ENCODE measurements around the gene ARHGAP19.
A peak's percentile ranks its signal among the peaks of the same experiment; 100 is the strongest.

Gene ARHGAP19

DNA sequence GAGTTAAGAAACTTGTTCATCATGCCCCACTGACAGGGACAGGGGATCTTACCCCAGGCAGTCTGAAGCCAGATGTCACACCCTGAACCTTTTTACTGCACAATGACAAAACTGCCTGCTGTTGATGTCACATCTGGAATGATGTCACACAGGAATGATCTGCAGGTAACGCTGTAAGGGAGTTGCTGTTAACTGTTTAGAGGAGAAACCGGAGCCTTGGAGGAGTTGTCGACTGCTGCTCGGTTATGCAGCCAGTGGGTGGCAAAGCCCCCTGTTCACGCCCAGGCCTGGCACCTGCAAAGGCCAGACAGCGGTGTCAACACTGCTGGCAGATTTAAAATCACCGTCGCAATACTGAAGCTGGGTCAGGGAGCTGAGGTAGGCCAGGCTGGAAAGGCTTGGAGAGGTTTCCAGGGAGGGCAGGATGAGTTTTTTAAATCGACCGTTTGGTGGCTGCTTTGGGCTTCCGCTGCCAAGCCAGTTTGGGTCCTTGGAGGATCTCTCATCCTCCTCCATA, 96.7 kb downstream of the ARHGAP19 start:
- H3K27ac ChIP-seq (replicated peaks) = no peak overlapping the region
- TF ChIP-seq GABPA (IDR thresholded peaks at IDR 0.05; ENCODE audit: low read depth) (no peak), POLR2AphosphoS5 (IDR thresholded peaks at IDR 0.05; ENCODE audit: low read depth) (no peak), SPI1 (IDR thresholded peaks at IDR 0.05; ENCODE audit: borderline replicate concordance, low read depth) (no peak)
- TF ChIP-seq, protein P1, sequence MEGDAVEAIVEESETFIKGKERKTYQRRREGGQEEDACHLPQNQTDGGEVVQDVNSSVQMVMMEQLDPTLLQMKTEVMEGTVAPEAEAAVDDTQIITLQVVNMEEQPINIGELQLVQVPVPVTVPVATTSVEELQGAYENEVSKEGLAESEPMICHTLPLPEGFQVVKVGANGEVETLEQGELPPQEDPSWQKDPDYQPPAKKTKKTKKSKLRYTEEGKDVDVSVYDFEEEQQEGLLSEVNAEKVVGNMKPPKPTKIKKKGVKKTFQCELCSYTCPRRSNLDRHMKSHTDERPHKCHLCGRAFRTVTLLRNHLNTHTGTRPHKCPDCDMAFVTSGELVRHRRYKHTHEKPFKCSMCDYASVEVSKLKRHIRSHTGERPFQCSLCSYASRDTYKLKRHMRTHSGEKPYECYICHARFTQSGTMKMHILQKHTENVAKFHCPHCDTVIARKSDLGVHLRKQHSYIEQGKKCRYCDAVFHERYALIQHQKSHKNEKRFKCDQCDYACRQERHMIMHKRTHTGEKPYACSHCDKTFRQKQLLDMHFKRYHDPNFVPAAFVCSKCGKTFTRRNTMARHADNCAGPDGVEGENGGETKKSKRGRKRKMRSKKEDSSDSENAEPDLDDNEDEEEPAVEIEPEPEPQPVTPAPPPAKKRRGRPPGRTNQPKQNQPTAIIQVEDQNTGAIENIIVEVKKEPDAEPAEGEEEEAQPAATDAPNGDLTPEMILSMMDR (IDR thresholded peaks at IDR 0.05; ENCODE audit: insufficient read depth, low read length) = no peak
- TF ChIP-seq, protein P2, sequence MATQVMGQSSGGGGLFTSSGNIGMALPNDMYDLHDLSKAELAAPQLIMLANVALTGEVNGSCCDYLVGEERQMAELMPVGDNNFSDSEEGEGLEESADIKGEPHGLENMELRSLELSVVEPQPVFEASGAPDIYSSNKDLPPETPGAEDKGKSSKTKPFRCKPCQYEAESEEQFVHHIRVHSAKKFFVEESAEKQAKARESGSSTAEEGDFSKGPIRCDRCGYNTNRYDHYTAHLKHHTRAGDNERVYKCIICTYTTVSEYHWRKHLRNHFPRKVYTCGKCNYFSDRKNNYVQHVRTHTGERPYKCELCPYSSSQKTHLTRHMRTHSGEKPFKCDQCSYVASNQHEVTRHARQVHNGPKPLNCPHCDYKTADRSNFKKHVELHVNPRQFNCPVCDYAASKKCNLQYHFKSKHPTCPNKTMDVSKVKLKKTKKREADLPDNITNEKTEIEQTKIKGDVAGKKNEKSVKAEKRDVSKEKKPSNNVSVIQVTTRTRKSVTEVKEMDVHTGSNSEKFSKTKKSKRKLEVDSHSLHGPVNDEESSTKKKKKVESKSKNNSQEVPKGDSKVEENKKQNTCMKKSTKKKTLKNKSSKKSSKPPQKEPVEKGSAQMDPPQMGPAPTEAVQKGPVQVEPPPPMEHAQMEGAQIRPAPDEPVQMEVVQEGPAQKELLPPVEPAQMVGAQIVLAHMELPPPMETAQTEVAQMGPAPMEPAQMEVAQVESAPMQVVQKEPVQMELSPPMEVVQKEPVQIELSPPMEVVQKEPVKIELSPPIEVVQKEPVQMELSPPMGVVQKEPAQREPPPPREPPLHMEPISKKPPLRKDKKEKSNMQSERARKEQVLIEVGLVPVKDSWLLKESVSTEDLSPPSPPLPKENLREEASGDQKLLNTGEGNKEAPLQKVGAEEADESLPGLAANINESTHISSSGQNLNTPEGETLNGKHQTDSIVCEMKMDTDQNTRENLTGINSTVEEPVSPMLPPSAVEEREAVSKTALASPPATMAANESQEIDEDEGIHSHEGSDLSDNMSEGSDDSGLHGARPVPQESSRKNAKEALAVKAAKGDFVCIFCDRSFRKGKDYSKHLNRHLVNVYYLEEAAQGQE (IDR thresholded peaks at IDR 0.05; ENCODE audit: insufficient replicate concordance, low read depth) = no peak
- H3K4me3 ChIP-seq (replicated peaks; ENCODE audit: insufficient read depth, low read length) = peak overlapping the region; percentile 42
- peaks cover 42% of the 10 kb centered on the region for H3K27me3 ChIP-seq (ENCODE audit: insufficient read depth, poor library complexity, severe bottlenecking)
- DNase-seq (ENCODE audit: low read depth in 1 of 2, low spot score in 1 of 2) = no peak

DNA sequence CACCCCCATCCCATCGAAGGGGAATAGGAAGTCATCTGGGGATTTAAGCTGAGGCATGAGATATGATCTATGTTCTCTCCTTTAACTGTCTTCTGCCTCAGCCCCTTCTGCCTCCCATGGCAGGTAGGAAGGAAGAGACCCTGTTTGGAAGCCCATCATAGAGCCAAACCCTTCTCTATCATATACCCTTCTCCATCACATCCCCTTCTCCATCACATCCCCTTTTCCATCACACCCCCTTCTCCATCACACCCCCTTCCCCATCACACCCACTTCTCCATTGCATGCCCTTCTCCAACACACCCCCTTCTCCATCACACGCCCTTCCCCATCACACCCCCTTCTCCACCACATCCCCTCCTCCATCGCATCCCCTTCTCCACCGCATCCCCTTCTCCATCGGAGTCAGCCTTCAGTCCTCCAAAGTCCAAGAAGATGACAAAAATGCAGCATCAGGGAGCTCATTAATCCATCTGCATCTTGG, 99.4 kb downstream of the ARHGAP19 start:
- no peak for DNase-seq (ENCODE audit: low read depth in 1 of 2, low spot score in 1 of 2)
- Histone ChIP-seq H3K27me3 (ENCODE audit: insufficient read depth, poor library complexity, severe bottlenecking) (peaks cover 50% of the 10 kb centered on the region), H3K4me3 (replicated peaks; ENCODE audit: insufficient read depth, low read length) (no peak overlapping the region), H3K27ac (replicated peaks) (no peak overlapping the region)
- no peak for TF ChIP-seq POLR2AphosphoS5 (IDR thresholded peaks at IDR 0.05; ENCODE audit: low read depth)
- no peak for TF ChIP-seq GABPA (IDR thresholded peaks at IDR 0.05; ENCODE audit: low read depth)
- no peak for TF ChIP-seq SPI1 (IDR thresholded peaks at IDR 0.05; ENCODE audit: borderline replicate concordance, low read depth)

DNA sequence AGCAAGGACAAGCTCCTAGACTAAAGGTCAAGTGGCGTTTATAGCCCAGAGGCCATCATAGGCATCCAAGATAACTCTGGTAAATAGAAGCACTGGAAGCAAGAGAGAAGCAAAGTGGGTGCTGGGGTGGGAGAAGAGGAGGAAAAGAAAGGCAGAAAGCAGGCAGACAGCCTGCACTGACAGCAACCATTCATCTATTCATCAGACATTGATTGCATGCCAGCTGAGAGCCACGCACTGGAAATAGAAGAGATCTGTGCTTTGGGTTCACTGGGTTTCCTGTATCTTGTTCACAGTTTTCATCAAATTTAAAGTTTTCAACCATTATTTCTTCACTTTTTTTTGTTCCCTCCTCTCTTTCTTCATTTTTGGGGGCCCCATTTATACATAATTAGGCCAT, 102.0 kb downstream of the ARHGAP19 start:
- TF ChIP-seq, protein P1 (IDR thresholded peaks at IDR 0.05; ENCODE audit: insufficient read depth, low read length) = no peak
- TF ChIP-seq SPI1 (IDR thresholded peaks at IDR 0.05; ENCODE audit: borderline replicate concordance, low read depth) (no peak), GABPA (IDR thresholded peaks at IDR 0.05; ENCODE audit: low read depth) (no peak), POLR2AphosphoS5 (IDR thresholded peaks at IDR 0.05; ENCODE audit: low read depth) (no peak)
- TF ChIP-seq, protein P2 (IDR thresholded peaks at IDR 0.05; ENCODE audit: insufficient replicate concordance, low read depth) = no peak

DNA sequence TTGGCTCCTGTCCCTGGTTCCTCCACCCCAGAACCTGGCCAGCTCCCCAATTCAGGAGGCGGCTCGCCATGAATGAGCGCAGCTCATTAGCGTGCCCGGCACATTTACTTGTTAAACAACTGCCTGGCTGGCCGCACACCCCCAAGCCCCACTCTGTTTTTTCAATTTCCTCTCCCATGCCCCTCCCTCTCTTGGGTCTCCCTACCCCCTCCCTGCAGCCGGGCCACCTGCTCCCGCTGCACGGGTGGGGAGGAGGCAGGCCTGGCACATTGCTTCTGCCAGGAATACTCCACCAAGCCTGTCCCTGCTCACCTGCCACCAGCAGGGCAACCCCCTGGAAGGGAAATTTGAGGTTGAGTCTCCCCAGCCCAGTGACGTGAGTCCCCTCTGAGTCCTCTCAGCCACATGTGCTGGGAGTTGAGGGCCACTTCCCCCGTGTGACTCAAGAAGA, 104.2 kb downstream of the ARHGAP19 start:
- peaks cover 65% of the 10 kb centered on the region for H3K27me3 ChIP-seq (ENCODE audit: insufficient read depth, poor library complexity, severe bottlenecking)
- H3K27ac ChIP-seq (replicated peaks) = no peak overlapping the region
- DNase-seq (ENCODE audit: low read depth in 1 of 2, low spot score in 1 of 2) = no peak
- no peak overlapping the region for H3K4me3 ChIP-seq (replicated peaks; ENCODE audit: insufficient read depth, low read length)
- TF ChIP-seq GABPA (IDR thresholded peaks at IDR 0.05; ENCODE audit: low read depth) (no peak), POLR2AphosphoS5 (IDR thresholded peaks at IDR 0.05; ENCODE audit: low read depth) (no peak), SPI1 (IDR thresholded peaks at IDR 0.05; ENCODE audit: borderline replicate concordance, low read depth) (no peak)
- TF ChIP-seq, protein P1 (IDR thresholded peaks at IDR 0.05; ENCODE audit: insufficient read depth, low read length) = no peak
- TF ChIP-seq, protein P2 (IDR thresholded peaks at IDR 0.05; ENCODE audit: insufficient replicate concordance, low read depth) = no peak

More for the DNA sequence above, 102.0 kb downstream of the ARHGAP19 start:
- no peak overlapping the region for H3K4me3 ChIP-seq (replicated peaks; ENCODE audit: insufficient read depth, low read length)
- H3K27me3 ChIP-seq (ENCODE audit: insufficient read depth, poor library complexity, severe bottlenecking) = peaks cover 52% of the 10 kb centered on the region
- H3K27ac ChIP-seq (replicated peaks) = no peak overlapping the region
- no peak for DNase-seq (ENCODE audit: low read depth in 1 of 2, low spot score in 1 of 2)
